ENCODE measurements around the gene RGS2.

The RGS2 gene

DNA sequence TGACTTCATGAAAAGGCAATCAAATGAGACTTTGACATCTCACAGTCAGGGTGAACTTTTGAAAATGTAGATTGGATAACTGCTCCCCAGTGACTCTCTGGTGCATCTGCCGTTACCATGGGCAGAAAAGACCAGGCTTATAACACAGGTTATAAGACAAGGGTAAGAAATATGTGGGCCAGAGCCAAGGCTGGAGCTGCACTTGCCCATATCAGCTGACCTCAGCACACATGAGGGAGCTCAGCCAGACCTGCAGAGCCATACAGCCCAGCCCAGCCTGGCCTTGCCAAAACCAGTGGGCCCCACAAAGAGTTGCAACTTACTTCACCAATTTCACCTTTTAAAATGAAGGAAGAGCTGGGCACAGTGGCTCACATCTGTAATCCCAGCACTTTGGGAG, 11.7 kb upstream of the RGS2 start:
- no peak for FAIRE-seq

DNA sequence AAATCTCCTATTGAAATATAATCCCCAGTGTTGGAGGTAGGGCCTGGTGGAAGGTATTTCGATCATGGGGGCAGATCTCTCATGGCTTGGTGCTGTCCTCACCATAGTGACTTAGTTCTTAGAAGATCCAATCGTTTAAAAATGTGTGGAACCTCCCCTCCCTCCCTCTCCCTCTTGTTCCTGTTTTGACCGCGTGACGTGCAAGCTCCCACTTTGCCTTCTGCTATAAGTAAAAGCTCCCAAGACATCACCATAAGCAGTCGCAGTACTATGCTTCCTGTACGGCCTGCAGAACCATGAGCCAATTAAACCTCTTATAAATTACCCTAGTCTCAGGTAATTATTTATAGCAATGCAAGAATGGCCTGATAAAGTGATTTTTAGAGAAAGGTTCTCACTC, 10.9 kb upstream of the RGS2 start:
- no peak for FAIRE-seq

DNA sequence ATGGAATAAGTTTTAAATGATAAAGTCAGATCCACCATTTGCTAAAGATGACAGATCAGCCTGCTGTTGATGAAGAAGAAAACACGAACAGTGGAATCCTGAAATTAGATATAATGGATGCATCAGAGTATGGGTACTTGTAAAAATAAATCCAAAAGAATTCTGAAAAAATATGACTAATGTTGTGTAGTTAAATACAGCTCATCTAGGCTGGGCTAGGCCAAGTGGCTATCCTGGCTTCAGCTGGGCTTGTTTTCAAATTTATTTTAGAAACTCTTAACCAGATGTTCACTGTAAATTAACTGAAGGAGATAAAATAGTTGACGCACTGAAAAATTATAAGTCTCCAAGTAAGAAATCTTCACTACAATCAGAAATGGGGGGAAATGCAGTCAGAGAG, 7.4 kb upstream of the RGS2 start:
- no peak for FAIRE-seq

DNA sequence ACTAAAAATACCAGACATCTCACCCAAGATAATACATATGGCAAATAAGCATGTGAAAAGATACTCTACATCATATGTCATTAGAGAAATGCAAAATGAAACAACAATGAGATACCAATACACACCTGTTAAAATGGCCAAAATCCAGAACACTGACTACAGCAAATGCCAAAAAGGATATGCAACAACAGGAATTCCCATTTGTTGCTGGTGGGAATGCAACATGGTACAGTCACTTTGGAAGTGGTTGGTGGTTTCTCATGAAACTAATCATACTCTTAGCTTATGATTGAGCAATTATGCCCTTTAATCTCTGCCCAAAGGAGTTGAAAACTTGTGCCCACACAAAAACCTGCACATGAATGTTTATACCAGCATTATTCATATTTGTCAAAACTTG, 6.4 kb upstream of the RGS2 start:
- FAIRE-seq = no peak

DNA sequence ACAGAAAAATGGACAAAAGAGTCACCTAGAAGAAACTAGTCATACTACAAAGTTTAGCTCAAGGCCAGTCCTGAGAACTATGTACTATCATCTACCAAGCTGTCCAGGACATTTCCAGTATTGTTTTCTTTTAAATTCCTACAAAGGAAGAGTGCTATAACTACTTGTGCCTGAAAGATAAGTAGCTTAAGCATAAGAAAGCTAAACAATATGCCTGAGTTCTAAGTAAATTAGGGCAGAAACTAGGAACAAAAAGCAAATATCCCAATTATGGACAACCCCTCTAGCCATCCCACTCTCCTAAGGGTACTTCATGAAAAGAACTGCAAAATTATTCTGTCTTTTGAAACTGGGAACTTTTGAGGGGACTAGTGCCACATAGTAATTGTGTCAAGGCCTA, 5.3 kb upstream of the RGS2 start:
- FAIRE-seq = no peak

GRCh38 chr1:192805832-192806323, 3.0 kb upstream of the RGS2 start:
- FAIRE-seq = peak; percentile 83

GRCh38 chr1:192807211-192808162, 1.4 kb upstream of the RGS2 start:
- no peak for FAIRE-seq

DNA sequence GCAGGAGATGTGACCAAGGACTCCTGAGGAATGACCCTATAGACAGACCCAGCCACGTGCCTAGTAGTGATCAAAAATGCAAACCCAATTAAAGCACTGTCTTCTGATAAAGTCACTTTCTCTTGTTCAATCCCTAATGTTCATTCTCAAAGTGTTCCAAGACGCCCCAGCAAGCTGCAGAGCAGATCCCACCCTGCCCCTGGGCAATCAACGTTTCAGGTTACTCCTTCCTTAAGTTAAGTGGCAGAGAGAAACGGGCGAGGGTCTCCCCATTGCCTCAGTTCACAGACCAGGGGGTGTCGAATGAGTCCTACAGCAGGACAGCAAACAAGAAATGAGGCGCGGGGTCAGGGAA, 699 bp upstream of the RGS2 start:
- no peak for FAIRE-seq

- FAIRE-seq = no peak
Measured at GRCh38 chr1:192809307-192810252, 741 bp downstream of the RGS2 start.

DNA sequence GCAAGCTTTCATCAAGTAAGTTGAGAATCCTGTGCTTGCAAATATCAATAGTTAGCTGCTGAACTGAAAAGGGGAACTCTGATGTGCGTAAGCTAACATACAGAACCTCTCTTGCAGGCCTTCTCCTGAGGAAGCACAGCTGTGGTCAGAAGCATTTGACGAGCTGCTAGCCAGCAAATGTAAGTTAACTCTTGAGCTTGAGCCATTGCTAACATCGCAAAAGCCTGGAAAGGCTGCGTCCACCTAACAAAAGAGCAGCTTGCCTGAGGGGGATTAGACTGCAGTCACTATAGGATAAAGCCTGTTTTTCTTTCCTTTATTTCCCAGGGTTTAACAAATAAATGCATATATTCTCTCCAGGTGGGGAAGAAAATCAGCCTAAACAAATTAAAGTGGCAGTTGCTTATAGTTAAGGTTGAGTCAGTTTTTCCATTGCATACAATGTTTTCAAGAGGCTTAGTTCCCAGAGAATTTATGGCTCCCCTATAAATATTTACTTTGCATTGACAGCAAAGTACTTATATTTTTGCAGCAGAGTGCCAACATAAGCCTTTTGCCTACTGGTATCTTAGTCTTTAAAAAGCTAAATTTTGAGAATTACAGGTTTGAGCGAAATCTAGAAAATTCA, 1.5 kb downstream of the RGS2 start:
- no peak for FAIRE-seq

GRCh38 chr1:192811006-192811405, 2.2 kb downstream of the RGS2 start:
- no peak for FAIRE-seq

GRCh38 chr1:192811594-192812239, 2.9 kb downstream of the RGS2 start:
- FAIRE-seq = no peak

GRCh38 chr1:192812420-192813209, 3.8 kb downstream of the RGS2 start:
- FAIRE-seq = no peak

DNA sequence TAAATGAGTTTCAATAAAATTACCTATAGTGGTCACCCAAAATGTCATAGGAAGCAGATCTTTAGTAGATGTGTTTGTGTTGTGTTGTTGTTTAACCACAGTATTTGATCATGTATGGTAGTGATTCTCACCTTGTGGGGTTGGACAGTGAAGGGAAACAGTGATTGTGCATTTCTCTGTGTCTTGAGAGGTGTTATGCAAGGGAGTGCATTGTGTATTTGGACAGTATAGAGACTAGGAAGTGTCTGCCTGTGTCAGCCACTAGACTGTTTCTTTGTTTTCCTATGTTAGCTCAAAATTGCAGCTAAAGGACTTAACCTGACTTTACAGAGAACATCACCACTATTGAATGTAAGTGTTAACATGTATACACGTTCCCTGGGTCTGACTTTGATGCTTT, 6.0 kb downstream of the RGS2 start:
- no peak for FAIRE-seq

- FAIRE-seq = no peak
Measured at GRCh38 chr1:192817246-192817645, 8.4 kb downstream of the RGS2 start.

GRCh38 chr1:192821296-192821695, 12.5 kb downstream of the RGS2 start:
- no peak for FAIRE-seq

DNA sequence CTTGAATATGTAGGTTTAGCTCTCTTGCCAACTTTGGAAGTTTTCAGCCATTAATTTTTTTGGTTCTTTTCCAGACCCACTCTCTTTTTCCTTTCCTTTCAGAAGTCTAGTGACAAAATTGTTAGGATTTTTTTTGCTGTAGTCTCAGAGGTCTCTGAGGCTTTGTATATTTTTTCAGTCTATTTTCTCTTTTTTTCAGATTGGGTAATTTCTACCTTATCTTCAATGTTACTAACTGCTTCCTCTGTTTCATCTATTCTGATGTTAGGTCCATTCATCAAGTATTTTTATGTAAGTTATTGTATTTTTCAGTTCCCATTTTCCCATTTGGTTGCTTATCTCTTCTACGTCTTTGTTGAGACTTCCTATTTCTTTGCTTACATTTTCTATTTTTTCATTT, 15.7 kb downstream of the RGS2 start:
- FAIRE-seq = no peak

DNA sequence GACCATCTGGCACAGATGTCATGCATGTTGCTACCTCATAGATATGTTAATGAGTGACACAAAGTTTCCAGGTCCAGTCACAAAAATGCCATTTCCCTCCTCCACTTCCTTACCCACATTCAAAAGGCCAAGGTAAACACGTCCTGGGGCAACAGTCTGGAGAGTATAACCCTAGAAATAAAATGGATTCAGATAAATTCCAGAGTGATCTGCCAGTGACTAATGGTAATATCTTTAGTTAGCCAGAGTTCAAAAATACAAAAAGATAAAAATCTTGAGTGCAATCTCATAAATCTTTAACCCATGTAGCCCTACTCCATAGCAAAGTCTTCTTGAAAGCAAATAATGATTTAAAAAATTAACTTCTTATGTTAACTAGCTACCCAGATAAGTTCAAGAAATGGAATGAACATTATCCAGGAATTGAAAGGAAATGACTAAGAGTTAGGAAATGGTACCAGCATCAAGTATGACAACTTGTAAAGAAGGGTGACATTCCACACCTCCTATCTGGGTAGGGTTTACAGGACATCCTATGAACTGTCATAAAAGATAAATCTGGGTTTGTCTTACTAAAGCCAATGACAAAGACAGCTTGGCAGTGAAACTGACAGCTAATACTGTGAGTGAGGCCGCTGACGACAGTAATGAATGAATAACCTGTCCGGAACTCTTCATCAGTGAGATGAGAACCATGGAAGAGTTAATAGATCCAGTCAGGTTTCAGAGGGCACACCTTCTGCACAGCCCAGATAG, 18.1 kb downstream of the RGS2 start:
- no peak for FAIRE-seq

DNA sequence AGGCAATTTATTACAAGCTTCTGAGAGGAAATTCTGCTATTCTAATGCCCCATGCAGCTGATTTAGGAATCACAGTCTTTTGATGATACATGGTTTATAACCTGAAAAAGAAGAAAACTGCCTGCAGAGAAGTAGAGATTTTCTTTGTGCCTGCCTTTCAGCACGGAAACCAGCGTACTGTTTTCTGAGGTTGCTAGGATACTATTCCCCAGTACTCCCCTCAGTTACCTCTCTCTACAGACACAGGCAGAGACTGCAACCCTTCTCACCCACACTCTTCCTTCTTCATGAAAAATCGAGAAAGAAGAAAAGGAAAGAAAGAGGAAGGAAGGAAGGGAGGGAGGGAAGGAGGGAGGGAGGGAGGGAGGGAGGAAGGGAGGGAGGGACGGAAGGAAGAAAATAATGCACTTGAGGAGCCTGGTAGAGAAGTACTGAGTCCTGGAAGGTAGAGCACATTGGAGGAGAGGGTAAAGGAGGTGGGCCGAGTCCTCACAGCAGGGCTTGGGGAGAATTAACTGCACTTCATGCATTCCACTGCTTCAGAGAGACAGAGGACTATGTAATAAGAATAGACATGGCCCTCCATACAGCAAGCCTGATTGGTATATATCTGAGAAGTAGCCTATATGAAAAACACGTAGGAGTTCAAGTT, 21.9 kb downstream of the RGS2 start:
- FAIRE-seq = no peak

DNA sequence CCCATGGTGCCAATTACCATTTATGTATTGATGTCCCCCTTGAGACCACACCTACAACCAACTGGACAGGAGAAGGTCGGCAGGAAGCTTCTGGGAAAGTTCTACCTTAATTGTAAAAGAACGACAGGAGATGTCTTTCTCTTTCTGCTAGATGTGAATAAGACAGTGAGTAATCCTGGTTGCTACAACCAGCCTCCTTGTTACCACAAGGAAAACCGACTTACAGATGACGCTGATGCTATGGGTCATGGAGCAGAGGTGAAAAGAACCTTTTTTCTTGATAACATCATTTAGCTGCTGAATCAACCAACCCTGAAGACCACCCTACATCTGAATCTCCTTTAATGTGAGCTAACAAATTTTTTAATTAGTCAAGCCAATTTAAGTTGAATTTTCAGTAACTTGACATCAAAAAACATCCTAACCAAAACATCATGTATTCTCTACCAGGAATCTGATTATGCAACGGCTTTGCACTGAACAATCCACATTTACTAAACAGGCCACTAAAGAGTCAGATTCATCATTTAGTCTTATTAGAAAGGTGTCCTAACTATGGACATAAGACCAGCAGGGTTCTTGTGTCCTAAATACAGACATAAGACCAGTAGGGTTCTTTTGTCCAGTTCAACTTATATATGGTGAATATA, 23.0 kb downstream of the RGS2 start:
- FAIRE-seq = no peak
